Testis (tissue), 2 donors: ENCODE results near the gene NOS1AP.

Source experiments
- POLR2A ChIP-seq: fragments of 450-650 bp; IDR thresholded peaks from one replicate; pipeline ENCODE4 v1.6.1; 2017; ENCODE audit warnings: antibody characterized with exemption, mild to moderate bottlenecking, moderate library complexity
- TF ChIP-seq, protein P1 (sequence below), 3 experiments: fragments of 450-650 bp in 2 of 3; fragments of 200-600 bp in 1 of 3; sonication (generic) in 1 of 3; IDR thresholded peaks; one replicate each; pipeline ENCODE4 v1.5.1; 2016 to 2019; ENCODE audit warnings: antibody characterized with exemption in 3 of 3, mild to moderate bottlenecking in 2 of 3, moderate library complexity in 1 of 3

- TF ChIP-seq, protein P1, sequence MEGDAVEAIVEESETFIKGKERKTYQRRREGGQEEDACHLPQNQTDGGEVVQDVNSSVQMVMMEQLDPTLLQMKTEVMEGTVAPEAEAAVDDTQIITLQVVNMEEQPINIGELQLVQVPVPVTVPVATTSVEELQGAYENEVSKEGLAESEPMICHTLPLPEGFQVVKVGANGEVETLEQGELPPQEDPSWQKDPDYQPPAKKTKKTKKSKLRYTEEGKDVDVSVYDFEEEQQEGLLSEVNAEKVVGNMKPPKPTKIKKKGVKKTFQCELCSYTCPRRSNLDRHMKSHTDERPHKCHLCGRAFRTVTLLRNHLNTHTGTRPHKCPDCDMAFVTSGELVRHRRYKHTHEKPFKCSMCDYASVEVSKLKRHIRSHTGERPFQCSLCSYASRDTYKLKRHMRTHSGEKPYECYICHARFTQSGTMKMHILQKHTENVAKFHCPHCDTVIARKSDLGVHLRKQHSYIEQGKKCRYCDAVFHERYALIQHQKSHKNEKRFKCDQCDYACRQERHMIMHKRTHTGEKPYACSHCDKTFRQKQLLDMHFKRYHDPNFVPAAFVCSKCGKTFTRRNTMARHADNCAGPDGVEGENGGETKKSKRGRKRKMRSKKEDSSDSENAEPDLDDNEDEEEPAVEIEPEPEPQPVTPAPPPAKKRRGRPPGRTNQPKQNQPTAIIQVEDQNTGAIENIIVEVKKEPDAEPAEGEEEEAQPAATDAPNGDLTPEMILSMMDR (IDR thresholded peaks at IDR 0.05), result no peak
- TF ChIP-seq POLR2A, result no peak
Measured at GRCh38 chr1:162315673-162316072, 246.2 kb downstream of the NOS1AP start.
